ENCODE data around the gene GABRB1. TPM values are rescaled to one million over a fixed set of nuclear protein-coding genes. Genes with fewer than 3 reads are reported as not detected.
"Not testable (repeated sequence)": the region's sequence is repeated elsewhere in the genome, so short reads cannot be mapped to it uniquely, and the experiment has no call there.

The GABRB1 gene
- total RNA-seq, 4 donors from 2014 or later: 0.24 TPM; not detected in 3

DNA sequence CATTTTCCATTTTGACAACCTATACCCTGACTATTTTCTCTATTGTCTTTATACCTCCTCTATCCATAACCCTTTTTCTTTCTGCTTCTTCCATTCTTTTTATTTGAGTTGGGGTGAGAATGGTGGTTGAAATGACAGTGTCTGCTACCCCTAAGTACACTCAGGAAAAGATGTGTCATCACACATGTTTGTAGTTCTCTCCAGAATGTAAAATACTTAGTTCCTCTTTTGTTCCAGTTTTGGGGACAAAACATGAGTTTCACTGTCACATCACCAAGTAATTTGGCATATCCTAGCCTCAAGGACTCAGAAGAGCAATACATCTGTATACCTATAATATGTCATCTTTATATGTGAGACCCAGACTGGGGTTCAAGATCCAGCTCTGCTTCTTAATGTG, 341.8 kb downstream of the GABRB1 start:
- H3K4me1 ChIP-seq: no peaks in the 10 kb centered on the region
- H3K27ac ChIP-seq: no peak overlapping the region
- intact Hi-C loops (cut with DNase I): no loop called here
- no peak overlapping the region for H3K4me3 ChIP-seq (replicated peaks in 1 of 3)
- H3K27me3 ChIP-seq: no peaks in the 10 kb centered on the region
- TF ChIP-seq, protein P1, sequence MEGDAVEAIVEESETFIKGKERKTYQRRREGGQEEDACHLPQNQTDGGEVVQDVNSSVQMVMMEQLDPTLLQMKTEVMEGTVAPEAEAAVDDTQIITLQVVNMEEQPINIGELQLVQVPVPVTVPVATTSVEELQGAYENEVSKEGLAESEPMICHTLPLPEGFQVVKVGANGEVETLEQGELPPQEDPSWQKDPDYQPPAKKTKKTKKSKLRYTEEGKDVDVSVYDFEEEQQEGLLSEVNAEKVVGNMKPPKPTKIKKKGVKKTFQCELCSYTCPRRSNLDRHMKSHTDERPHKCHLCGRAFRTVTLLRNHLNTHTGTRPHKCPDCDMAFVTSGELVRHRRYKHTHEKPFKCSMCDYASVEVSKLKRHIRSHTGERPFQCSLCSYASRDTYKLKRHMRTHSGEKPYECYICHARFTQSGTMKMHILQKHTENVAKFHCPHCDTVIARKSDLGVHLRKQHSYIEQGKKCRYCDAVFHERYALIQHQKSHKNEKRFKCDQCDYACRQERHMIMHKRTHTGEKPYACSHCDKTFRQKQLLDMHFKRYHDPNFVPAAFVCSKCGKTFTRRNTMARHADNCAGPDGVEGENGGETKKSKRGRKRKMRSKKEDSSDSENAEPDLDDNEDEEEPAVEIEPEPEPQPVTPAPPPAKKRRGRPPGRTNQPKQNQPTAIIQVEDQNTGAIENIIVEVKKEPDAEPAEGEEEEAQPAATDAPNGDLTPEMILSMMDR (IDR thresholded peaks at IDR 0.05): no peak
- TF ChIP-seq POLR2A (IDR thresholded peaks at IDR 0.05): no peak
- no peaks in the 10 kb centered on the region for H3K36me3 ChIP-seq
- DNase-seq: no peak
- H3K9me3 ChIP-seq: no peaks in the 10 kb centered on the region

DNA sequence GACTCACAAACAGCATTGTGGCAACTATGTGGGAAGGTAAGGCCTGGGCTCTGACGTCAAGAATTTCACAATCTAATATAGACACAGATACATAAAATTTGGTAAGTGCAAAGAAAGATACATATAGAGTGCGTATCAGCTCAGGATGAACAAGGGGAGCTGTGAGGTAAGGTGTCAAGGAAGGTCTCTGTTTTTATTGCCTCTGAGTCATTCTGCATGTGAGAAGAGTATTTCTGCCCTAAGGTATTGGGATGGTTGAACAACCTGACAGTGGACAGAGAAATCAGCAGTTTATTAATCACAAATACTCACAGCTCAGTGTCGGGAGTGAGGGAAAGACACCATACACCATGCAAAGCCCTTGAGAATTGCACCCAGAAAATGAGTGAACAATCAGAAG, 342.3 kb downstream of the GABRB1 start:
- no peak for DNase-seq
- Histone ChIP-seq H3K27ac (no peak overlapping the region), H3K9me3 (no peaks in the 10 kb centered on the region), H3K27me3 (no peaks in the 10 kb centered on the region), H3K4me1 (no peaks in the 10 kb centered on the region), H3K36me3 (no peaks in the 10 kb centered on the region), H3K4me3 (replicated peaks in 1 of 3) (no peak overlapping the region)
- intact Hi-C loops (cut with DNase I): no loop called here
- WGBS, 2 donors: 88 to 94% methylated on average over 3 of the region's 3 CpGs
- TF ChIP-seq, protein P1 (IDR thresholded peaks at IDR 0.05): no peak

DNA sequence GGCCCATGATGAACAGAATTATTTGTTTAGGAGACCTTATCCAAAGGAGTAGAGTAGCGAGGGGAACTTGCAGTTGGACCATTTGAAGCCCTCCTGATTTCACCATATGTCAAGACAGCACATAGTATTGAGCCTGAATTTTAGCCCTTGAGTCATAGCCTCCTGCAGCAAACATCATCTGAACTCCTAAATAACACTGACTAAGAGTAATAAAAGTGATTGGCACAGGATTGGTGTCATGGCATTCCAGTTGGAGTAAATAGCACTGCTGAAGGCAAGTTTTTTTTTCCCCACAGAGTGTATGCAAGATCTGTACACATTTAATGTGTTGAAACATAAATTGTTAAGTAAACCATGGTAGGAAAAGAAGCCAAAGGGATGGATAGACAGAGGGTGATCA, 343.1 kb downstream of the GABRB1 start:
- no peak for TF ChIP-seq POLR2A (IDR thresholded peaks at IDR 0.05)
- TF ChIP-seq, protein P1 (IDR thresholded peaks at IDR 0.05): no peak
- H3K4me3 ChIP-seq (replicated peaks in 1 of 3): no peak overlapping the region
- H3K4me1 ChIP-seq: no peaks in the 10 kb centered on the region
- intact Hi-C loops (cut with DNase I): no loop called here
- H3K27me3 ChIP-seq: no peaks in the 10 kb centered on the region
- H3K36me3 ChIP-seq: no peaks in the 10 kb centered on the region
- no peak for DNase-seq
- H3K9me3 ChIP-seq: no peaks in the 10 kb centered on the region
- WGBS, 2 donors: 94 to 95% methylated on average over 1 of the region's 1 CpG
- H3K27ac ChIP-seq: no peak overlapping the region

DNA sequence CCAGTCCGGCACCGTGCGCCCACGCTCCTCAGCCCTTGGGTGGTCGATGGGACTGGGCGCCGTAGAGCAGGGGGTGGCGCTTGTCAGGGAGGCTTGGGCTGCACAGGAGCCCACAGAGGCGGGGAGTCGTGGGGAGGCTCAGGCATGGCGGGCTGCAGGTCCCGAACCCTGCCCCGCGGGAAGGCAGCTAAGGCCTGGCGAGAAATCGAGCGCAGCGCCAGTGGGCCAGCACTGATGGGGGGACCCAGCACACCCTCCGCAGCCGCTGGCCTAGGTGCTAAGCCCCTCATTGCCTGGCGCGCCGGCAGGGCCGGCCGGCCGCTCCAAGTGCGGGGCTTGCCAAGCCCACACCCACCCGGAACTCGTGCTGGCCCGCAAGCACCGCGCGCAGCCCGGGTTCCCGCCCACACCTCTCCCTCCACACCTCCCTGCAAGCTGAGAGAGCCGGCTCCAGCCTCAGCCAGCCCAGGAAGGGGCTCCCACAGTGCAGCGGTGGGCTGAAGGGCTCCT, 346.7 kb downstream of the GABRB1 start:
- not testable (repeated sequence) for H3K4me1 ChIP-seq, DNase-seq
- 97 to 100% methylated on average over 2 to 25 of the region's 37 CpGs for WGBS, 2 donors

DNA sequence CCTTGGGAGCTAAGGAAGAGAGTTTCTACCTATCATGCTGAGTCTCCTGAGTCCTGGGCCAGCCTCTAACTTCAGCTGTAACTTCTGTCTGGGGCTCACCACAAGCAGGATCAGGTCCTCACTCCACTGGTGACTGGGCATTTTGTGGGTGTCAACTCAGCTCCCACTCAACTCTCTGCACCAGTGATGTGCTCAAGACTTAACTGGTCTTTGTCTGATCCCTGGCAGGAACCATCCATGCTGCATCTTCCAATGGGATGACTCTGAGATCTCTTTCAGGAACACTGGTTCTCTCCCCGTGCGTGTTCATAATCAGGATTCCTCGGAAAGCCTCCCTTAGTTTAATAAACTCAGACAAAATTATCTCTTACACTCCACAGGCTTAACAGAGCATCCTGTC, 349.8 kb downstream of the GABRB1 start:
- DNase-seq: no peak

More for the DNA sequence above, 346.7 kb downstream of the GABRB1 start:
- H3K36me3 ChIP-seq; intact Hi-C loops (cut with DNase I); H3K27me3 ChIP-seq; H3K9me3 ChIP-seq; H3K27ac ChIP-seq; H3K4me3 ChIP-seq (replicated peaks in 1 of 3): not testable (repeated sequence)

More for the DNA sequence above, 349.8 kb downstream of the GABRB1 start:
- H3K4me1 ChIP-seq: no peaks in the 10 kb centered on the region
- TF ChIP-seq, protein P1 (IDR thresholded peaks at IDR 0.05): no peak
- no peak for TF ChIP-seq POLR2A (IDR thresholded peaks at IDR 0.05)
- no peaks in the 10 kb centered on the region for H3K27me3 ChIP-seq
- H3K9me3 ChIP-seq: no peaks in the 10 kb centered on the region
- no peak overlapping the region for H3K27ac ChIP-seq
- WGBS, 2 donors: 94% methylated on average over 3 of the region's 3 CpGs
- intact Hi-C loops (cut with DNase I): loop anchor here (10.0 kb wide), 1 partner anchor 536 kb away; no protein-coding TSS in a partner anchor
- no peak overlapping the region for H3K4me3 ChIP-seq (replicated peaks in 1 of 3)
- no peaks in the 10 kb centered on the region for H3K36me3 ChIP-seq

Data from thyroid gland (tissue), 4 donors.